NB4 (cell line): ENCODE results near the gene SNRNP70.
A peak's percentile ranks its signal among the peaks of the same experiment; 100 is the strongest.

Experiments
- DNase-seq: peaks from one replicate; pipeline ENCODE4 v3.0.0; 2010; ENCODE audit warnings: low read depth
- H3K4me3 ChIP-seq: one replicate; pipeline ENCODE4 v1.5.1; 2011; ENCODE audit warnings: mild to moderate bottlenecking, low read depth, low read length, moderate library complexity
- CTCF ChIP-seq: IDR thresholded peaks from one replicate; pipeline ENCODE4 v1.5.1; 2012; ENCODE audit warnings: low read depth, low read length
- MYC ChIP-seq: IDR thresholded peaks from 2 replicates; pipeline ENCODE4 v1.6.1; 2011; ENCODE audit warnings: low read depth, low read length
- POLR2A ChIP-seq: IDR thresholded peaks from 2 replicates; pipeline ENCODE4 v1.6.1; 2011; ENCODE audit warnings: mild to moderate bottlenecking; ENCODE audit not compliant: insufficient read length; ENCODE audit errors: extremely low read depth
- TF ChIP-seq, protein P1 (sequence below): IDR thresholded peaks from 2 replicates; pipeline ENCODE4 v1.6.1; 2011; ENCODE audit warnings: low read depth, low read length

SNRNP70 gene

DNA sequence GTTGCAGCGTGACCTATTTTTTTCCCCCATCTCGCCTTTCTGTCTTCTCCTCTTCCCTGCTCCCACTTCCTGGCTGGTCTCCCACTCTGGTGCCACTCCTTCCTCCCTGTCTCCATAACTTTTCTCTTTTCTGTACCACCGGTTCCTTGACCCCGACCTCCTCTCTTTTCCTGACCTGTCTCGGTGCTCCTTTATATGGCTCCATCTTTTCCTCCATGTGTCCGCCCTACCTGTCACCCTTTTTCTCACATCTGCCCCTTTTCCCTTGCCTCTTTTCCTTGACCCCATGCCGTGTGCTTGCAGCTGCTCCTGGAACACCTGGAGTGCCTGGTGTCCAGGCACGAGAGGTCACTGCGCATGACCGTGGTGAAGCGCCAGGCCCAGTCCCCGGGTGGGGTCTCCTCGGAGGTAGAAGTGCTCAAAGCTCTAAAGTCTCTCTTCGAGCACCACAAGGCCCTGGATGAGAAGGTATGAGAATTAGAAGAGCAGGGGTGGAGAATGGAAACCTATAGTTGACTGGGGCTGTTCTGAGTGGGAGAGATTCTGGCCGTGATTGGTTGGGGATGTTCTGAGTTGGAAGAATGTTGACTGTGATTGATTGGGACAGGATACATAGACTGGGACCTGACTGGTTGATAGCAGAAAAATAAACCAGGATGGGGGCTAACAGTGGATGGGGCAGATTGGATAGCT lies 43.4 kb downstream of the SNRNP70 start:
- TF ChIP-seq MYC (no peak), POLR2A (no peak), CTCF (no peak)
- TF ChIP-seq, protein P1, sequence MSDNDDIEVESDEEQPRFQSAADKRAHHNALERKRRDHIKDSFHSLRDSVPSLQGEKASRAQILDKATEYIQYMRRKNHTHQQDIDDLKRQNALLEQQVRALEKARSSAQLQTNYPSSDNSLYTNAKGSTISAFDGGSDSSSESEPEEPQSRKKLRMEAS: no peak
- H3K4me3 ChIP-seq: peak overlapping the region; percentile 61
- no peak for DNase-seq

GRCh38 chr19:49129238-49129583 lies 44.0 kb downstream of the SNRNP70 start:
- DNase-seq: no peak
- TF ChIP-seq CTCF: no peak
- TF ChIP-seq, protein P1: no peak
- no peak for TF ChIP-seq MYC
- TF ChIP-seq POLR2A: no peak
- H3K4me3 ChIP-seq: no peak overlapping the region

DNA sequence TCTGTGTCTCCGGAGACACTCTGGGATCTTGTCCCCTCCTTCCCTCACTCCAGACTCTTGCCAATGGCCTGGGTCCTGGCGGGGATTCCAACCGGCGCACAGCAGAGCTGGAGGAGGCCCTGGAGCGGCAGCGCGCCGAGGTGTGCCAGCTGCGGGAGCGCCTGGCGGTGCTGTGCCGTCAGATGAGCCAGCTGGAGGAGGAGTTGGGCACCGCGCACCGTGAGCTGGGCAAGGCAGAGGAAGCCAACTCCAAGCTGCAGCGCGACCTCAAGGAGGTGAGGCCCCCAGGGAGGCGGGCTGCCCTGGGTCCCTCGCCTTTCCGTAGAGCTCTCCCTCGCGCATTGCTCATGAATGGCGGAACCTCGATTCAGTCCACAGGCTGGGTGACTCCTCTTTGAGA lies 45.1 kb downstream of the SNRNP70 start:
- TF ChIP-seq CTCF (no peak), POLR2A (no peak), MYC (no peak)
- TF ChIP-seq, protein P1: no peak
- H3K4me3 ChIP-seq: no peak overlapping the region
- no peak for DNase-seq

DNA sequence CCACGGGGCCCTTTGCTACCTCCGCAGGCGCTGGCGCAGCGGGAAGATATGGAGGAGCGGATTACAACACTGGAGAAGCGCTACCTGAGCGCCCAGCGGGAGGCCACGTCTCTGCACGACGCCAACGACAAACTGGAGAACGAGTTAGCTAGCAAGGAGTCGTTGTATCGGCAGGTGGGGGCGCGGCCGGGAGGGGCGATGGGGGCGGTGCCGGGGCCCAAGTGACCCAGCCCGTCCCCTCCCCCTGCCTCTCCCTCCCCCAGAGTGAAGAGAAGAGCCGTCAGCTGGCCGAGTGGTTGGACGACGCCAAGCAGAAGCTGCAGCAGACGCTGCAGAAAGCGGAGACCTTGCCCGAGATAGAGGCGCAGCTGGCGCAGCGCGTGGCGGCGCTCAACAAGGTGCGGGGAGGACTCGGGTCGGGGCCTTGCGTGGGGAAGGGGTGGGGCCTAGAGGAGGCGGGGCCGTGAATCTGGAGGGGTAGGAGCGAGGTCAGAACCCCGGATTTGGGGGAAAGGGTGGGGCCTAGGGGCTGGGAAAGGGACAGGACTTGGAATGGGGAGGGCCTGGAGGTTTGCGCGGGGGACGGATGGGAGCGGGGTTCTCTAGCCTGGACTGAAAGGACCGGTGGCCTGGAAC lies 47.8 kb downstream of the SNRNP70 start:
- H3K4me3 ChIP-seq: no peak overlapping the region
- DNase-seq: no peak
- TF ChIP-seq, protein P1: no peak
- no peak for TF ChIP-seq POLR2A
- no peak for TF ChIP-seq CTCF
- TF ChIP-seq MYC: no peak

GRCh38 chr19:49133621-49134454 lies 48.6 kb downstream of the SNRNP70 start:
- no peak for TF ChIP-seq MYC
- TF ChIP-seq CTCF: no peak
- TF ChIP-seq, protein P1: no peak
- no peak for TF ChIP-seq POLR2A
- no peak overlapping the region for H3K4me3 ChIP-seq
- DNase-seq: no peak
